Liver (tissue), 9 donors: ENCODE data around the gene LVRN. TPM values are rescaled to one million over a fixed set of nuclear protein-coding genes. Genes with fewer than 3 reads are reported as not detected.

Source experiments
- DNase-seq: peaks from one replicate; pipeline ENCODE4 v3.0.0-alpha.2; 2017; ENCODE audit warnings: low spot score
- H3K27ac ChIP-seq, 2 donors: one replicate each; pipeline ENCODE4 v1.7.0; 2013; ENCODE audit warnings: inconsistent platforms in 2 of 2, low read length in 2 of 2, control low read depth in 1 of 2, low read depth in 1 of 2, mild to moderate bottlenecking in 1 of 2
- H3K27me3 ChIP-seq, 4 donors: one replicate each; pipeline versions ENCODE4 v1.6.1 to v1.7.0; 2013; ENCODE audit warnings: low read length in 3 of 4, inconsistent platforms in 1 of 4, mild to moderate bottlenecking in 1 of 4, moderate library complexity in 1 of 4; ENCODE audit not compliant: control insufficient read depth in 4 of 4, insufficient read depth in 4 of 4
- H3K36me3 ChIP-seq, 4 donors: one replicate each; pipeline versions ENCODE4 v1.6.1 to v1.7.0; 2013; ENCODE audit warnings: low read length in 3 of 4, mild to moderate bottlenecking in 3 of 4, low read depth in 1 of 4, moderate library complexity in 1 of 4; ENCODE audit not compliant: control insufficient read depth in 4 of 4, insufficient read depth in 3 of 4
- H3K4me1 ChIP-seq, 4 donors: one replicate each; pipeline versions ENCODE4 v1.6.1 to v1.7.0; 2013; ENCODE audit warnings: low read length in 3 of 4, mild to moderate bottlenecking in 3 of 4, moderate library complexity in 1 of 4; ENCODE audit not compliant: control insufficient read depth in 4 of 4, insufficient read depth in 4 of 4
- H3K4me3 ChIP-seq, 3 donors: one replicate each; pipeline versions ENCODE4 v1.6.1 to v1.7.0; 2013; ENCODE audit warnings: low read length in 3 of 3, control low read depth in 1 of 3, low read depth in 1 of 3, mild to moderate bottlenecking in 1 of 3
- H3K9ac ChIP-seq, 2 donors: one replicate each; pipeline ENCODE4 v1.7.0; 2013; ENCODE audit warnings: low read length in 2 of 2, mild to moderate bottlenecking in 2 of 2, moderate library complexity in 2 of 2, control low read depth in 1 of 2, low read depth in 1 of 2
- H3K9me3 ChIP-seq, 4 donors: one replicate each; pipeline versions ENCODE4 v1.6.1 to v1.7.0; 2013; ENCODE audit warnings: low read length in 3 of 4; ENCODE audit not compliant: control insufficient read depth in 4 of 4
- EGR1 ChIP-seq, 2 donors: IDR thresholded peaks; 2 replicates each; pipeline ENCODE4 v1.6.1; 2016 to 2018; ENCODE audit warnings: antibody characterized with exemption in 2 of 2, low read depth in 2 of 2
- FOXA1 ChIP-seq: IDR thresholded peaks from 2 replicates; pipeline ENCODE4 v1.6.1; 2016; ENCODE audit warnings: antibody characterized with exemption
- FOXA2 ChIP-seq: IDR thresholded peaks from 2 replicates; pipeline ENCODE4 v1.6.1; 2016; ENCODE audit warnings: antibody characterized with exemption
- GABPA ChIP-seq, 2 donors: IDR thresholded peaks in 1 of 2; conservative IDR thresholded peaks in 1 of 2; 2 replicates each; pipeline ENCODE4 v1.6.1; 2016; ENCODE audit warnings: antibody characterized with exemption in 2 of 2, mild to moderate bottlenecking in 1 of 2, moderate library complexity in 1 of 2
- HNF4A ChIP-seq, 2 donors: conservative IDR thresholded peaks; 2 replicates each; pipeline ENCODE4 v1.6.1; 2016; ENCODE audit warnings: antibody characterized with exemption in 2 of 2, mild to moderate bottlenecking in 2 of 2
- HNF4G ChIP-seq: IDR thresholded peaks from 2 replicates; pipeline ENCODE4 v1.6.1; 2016; ENCODE audit warnings: antibody characterized with exemption
- JUND ChIP-seq, 2 donors: IDR thresholded peaks; 2 replicates each; pipeline ENCODE4 v1.6.1; 2016; ENCODE audit warnings: antibody characterized with exemption in 2 of 2
- NR2F2 ChIP-seq: IDR thresholded peaks from 2 replicates; pipeline ENCODE4 v1.6.1; 2016; ENCODE audit warnings: antibody characterized with exemption
- RAD21 ChIP-seq, 2 donors: IDR thresholded peaks; 2 replicates each; pipeline ENCODE4 v1.6.1; 2016; ENCODE audit warnings: antibody characterized with exemption in 2 of 2, mild to moderate bottlenecking in 2 of 2
- RXRA ChIP-seq, 2 donors: IDR thresholded peaks; 2 replicates each; pipeline ENCODE4 v1.6.1; 2017 to 2018; ENCODE audit warnings: antibody characterized with exemption in 2 of 2, mild to moderate bottlenecking in 1 of 2
- TAF1 ChIP-seq: conservative IDR thresholded peaks from 2 replicates; pipeline ENCODE4 v1.6.1; 2016; ENCODE audit warnings: antibody characterized with exemption, mild to moderate bottlenecking
- YY1 ChIP-seq: IDR thresholded peaks from 2 replicates; pipeline ENCODE4 v1.6.1; 2016; ENCODE audit warnings: antibody characterized with exemption, mild to moderate bottlenecking
- WGBS: extraction: QIAGEN DNeasy Blood & Tissue Kit; methylation state at CpG from one replicate; pipeline ENCODE4 v1.1.7; 2013; 5-methylcytosine and 5-hydroxymethylcytosine counted together
- polyA plus RNA-seq, 2 donors: library from polyadenylated mRNA; stranded (reverse) in 1 of 2; unstranded in 1 of 2; fragments of 200-250 nt in 1 of 2; fragments of >200 nt in 1 of 2; fragmentation: Nextera tagmentation in 1 of 2; extraction: Ambion mirVana in 1 of 2; gene quantifications; one replicate each; pipeline versions ENCODE4 v1.2.1 to v1.2.3, GENCODE V29; 2013 to 2015
- total RNA-seq, 2 donors: library from RNA; depleted of rRNA; stranded (reverse); fragments of >200 nt; gene quantifications; one replicate each; pipeline ENCODE4 v1.2.3, GENCODE V29; 2014
- TF ChIP-seq, protein P1 (sequence below): IDR thresholded peaks from 2 replicates; pipeline ENCODE4 v1.6.1; 2016; ENCODE audit warnings: antibody characterized with exemption
- TF ChIP-seq, protein P2 (sequence below): IDR thresholded peaks from 2 replicates; pipeline ENCODE4 v1.6.1; 2016; ENCODE audit warnings: antibody characterized with exemption
- TF ChIP-seq, protein P3 (sequence below): IDR thresholded peaks from 2 replicates; pipeline ENCODE4 v1.6.1; 2016; ENCODE audit warnings: antibody characterized with exemption, mild to moderate bottlenecking
- TF ChIP-seq, protein P4 (sequence below): IDR thresholded peaks from 2 replicates; pipeline ENCODE4 v1.6.1; 2016; ENCODE audit warnings: antibody characterized with exemption
- TF ChIP-seq, protein P5 (sequence below): fragments of 150-350 bp; IDR thresholded peaks from 2 replicates; pipeline ENCODE4 v1.5.1; 2017; ENCODE audit warnings: improper control_type of control experiment, low read depth, low read length; ENCODE audit not compliant: missing input control
- donor health status: healthy.
- donor health status: healthy.
- donor health status: healthy.
- donor health status: healthy.
- donor health status: healthy.

LVRN gene
- total and polyA plus RNA-seq, 4 donors = 0.05 to 0.17 (median 0.11) TPM; not detected in 1

GRCh38 chr5:116044073-116044472 is 81.8 kb downstream of the LVRN start:
- TF ChIP-seq, protein P1, sequence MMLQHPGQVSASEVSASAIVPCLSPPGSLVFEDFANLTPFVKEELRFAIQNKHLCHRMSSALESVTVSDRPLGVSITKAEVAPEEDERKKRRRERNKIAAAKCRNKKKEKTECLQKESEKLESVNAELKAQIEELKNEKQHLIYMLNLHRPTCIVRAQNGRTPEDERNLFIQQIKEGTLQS = no peak
- Histone ChIP-seq H3K36me3 (no peaks in the 10 kb centered on the region), H3K4me3 (no peak overlapping the region), H3K27me3 (no peaks in the 10 kb centered on the region), H3K9ac (no peak overlapping the region), H3K4me1 (no peaks in the 10 kb centered on the region), H3K27ac (no peak overlapping the region), H3K9me3 (no peaks in the 10 kb centered on the region)
- WGBS = 76% methylated on average over 3 of the region's 3 CpGs
- no peak for DNase-seq

- TF ChIP-seq TAF1 (no peak), GABPA (IDR thresholded peaks at IDR 0.05 in 1 of 2, conservative IDR thresholded peaks at IDR 0.05 in 1 of 2) (no peak), RXRA (IDR thresholded peaks at IDR 0.05) (no peak), FOXA1 (no peak), HNF4G (no peak), EGR1 (IDR thresholded peaks at IDR 0.05; ENCODE audit: low read depth in 2 of 2) (no peak), RAD21 (IDR thresholded peaks at IDR 0.05) (no peak), HNF4A (conservative IDR thresholded peaks at IDR 0.05) (no peak), JUND (IDR thresholded peaks at IDR 0.05) (no peak), FOXA2 (no peak), YY1 (no peak), NR2F2 (no peak)
- TF ChIP-seq, protein P2, sequence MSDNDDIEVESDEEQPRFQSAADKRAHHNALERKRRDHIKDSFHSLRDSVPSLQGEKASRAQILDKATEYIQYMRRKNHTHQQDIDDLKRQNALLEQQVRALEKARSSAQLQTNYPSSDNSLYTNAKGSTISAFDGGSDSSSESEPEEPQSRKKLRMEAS = no peak
- TF ChIP-seq, protein P3, sequence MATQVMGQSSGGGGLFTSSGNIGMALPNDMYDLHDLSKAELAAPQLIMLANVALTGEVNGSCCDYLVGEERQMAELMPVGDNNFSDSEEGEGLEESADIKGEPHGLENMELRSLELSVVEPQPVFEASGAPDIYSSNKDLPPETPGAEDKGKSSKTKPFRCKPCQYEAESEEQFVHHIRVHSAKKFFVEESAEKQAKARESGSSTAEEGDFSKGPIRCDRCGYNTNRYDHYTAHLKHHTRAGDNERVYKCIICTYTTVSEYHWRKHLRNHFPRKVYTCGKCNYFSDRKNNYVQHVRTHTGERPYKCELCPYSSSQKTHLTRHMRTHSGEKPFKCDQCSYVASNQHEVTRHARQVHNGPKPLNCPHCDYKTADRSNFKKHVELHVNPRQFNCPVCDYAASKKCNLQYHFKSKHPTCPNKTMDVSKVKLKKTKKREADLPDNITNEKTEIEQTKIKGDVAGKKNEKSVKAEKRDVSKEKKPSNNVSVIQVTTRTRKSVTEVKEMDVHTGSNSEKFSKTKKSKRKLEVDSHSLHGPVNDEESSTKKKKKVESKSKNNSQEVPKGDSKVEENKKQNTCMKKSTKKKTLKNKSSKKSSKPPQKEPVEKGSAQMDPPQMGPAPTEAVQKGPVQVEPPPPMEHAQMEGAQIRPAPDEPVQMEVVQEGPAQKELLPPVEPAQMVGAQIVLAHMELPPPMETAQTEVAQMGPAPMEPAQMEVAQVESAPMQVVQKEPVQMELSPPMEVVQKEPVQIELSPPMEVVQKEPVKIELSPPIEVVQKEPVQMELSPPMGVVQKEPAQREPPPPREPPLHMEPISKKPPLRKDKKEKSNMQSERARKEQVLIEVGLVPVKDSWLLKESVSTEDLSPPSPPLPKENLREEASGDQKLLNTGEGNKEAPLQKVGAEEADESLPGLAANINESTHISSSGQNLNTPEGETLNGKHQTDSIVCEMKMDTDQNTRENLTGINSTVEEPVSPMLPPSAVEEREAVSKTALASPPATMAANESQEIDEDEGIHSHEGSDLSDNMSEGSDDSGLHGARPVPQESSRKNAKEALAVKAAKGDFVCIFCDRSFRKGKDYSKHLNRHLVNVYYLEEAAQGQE = no peak
- TF ChIP-seq, protein P4, sequence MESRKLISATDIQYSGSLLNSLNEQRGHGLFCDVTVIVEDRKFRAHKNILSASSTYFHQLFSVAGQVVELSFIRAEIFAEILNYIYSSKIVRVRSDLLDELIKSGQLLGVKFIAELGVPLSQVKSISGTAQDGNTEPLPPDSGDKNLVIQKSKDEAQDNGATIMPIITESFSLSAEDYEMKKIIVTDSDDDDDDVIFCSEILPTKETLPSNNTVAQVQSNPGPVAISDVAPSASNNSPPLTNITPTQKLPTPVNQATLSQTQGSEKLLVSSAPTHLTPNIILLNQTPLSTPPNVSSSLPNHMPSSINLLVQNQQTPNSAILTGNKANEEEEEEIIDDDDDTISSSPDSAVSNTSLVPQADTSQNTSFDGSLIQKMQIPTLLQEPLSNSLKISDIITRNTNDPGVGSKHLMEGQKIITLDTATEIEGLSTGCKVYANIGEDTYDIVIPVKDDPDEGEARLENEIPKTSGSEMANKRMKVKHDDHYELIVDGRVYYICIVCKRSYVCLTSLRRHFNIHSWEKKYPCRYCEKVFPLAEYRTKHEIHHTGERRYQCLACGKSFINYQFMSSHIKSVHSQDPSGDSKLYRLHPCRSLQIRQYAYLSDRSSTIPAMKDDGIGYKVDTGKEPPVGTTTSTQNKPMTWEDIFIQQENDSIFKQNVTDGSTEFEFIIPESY = no peak
- TF ChIP-seq, protein P5, sequence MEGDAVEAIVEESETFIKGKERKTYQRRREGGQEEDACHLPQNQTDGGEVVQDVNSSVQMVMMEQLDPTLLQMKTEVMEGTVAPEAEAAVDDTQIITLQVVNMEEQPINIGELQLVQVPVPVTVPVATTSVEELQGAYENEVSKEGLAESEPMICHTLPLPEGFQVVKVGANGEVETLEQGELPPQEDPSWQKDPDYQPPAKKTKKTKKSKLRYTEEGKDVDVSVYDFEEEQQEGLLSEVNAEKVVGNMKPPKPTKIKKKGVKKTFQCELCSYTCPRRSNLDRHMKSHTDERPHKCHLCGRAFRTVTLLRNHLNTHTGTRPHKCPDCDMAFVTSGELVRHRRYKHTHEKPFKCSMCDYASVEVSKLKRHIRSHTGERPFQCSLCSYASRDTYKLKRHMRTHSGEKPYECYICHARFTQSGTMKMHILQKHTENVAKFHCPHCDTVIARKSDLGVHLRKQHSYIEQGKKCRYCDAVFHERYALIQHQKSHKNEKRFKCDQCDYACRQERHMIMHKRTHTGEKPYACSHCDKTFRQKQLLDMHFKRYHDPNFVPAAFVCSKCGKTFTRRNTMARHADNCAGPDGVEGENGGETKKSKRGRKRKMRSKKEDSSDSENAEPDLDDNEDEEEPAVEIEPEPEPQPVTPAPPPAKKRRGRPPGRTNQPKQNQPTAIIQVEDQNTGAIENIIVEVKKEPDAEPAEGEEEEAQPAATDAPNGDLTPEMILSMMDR = no peak
- DNase-seq = no peak
- Histone ChIP-seq H3K27ac (no peak overlapping the region), H3K36me3 (no peaks in the 10 kb centered on the region), H3K27me3 (peaks cover 0 to 6% (median 0%) of the 10 kb centered on the region in 4 donors), H3K4me3 (no peak overlapping the region), H3K4me1 (no peaks in the 10 kb centered on the region), H3K9ac (no peak overlapping the region), H3K9me3 (no peaks in the 10 kb centered on the region)
- 78% methylated on average over 2 of the region's 2 CpGs for WGBS
Observed at GRCh38 chr5:116045821-116046220, 83.5 kb downstream of the LVRN start.
